Karpas-422 (cell line): ENCODE data around the gene TWIST1. TPM values are rescaled to one million over a fixed set of nuclear protein-coding genes. Genes with fewer than 3 reads are reported as not detected.

Experiments used
- DNase-seq: peaks from one replicate; pipeline ENCODE4 v3.0.0-alpha.2; 2015
- H2AFZ ChIP-seq: fragments of 200-600 bp; sonication (generic); 2 replicates; pipeline ENCODE4 v1.6.1; 2014; ENCODE audit warnings: antibody characterized with exemption, low read length, mixed read lengths
- H3K27ac ChIP-seq: fragments of 200-600 bp; sonication (generic); 2 replicates; pipeline ENCODE4 v1.5.1; 2014; ENCODE audit warnings: mild to moderate bottlenecking, low read length, moderate library complexity
- H3K27me3 ChIP-seq: fragments of 200-600 bp; sonication (generic); 2 replicates; pipeline ENCODE4 v1.6.1; 2014; ENCODE audit warnings: low read length, mixed read lengths
- H3K36me3 ChIP-seq: fragments of 200-600 bp; sonication (generic); 2 replicates; pipeline ENCODE4 v1.6.1; 2014; ENCODE audit warnings: low read length, mixed read lengths; ENCODE audit not compliant: insufficient read depth
- H3K4me1 ChIP-seq: fragments of 200-600 bp; sonication (generic); 2 replicates; pipeline ENCODE4 v1.6.1; 2014; ENCODE audit warnings: mild to moderate bottlenecking, low read length, mixed read lengths
- H3K4me2 ChIP-seq: fragments of 200-600 bp; sonication (generic); 2 replicates; pipeline ENCODE4 v1.6.1; 2014; ENCODE audit warnings: low read length, low read depth, mild to moderate bottlenecking; ENCODE audit not compliant: poor library complexity, severe bottlenecking
- H3K4me3 ChIP-seq: fragments of 200-600 bp; sonication (generic); 2 replicates; pipeline ENCODE4 v1.5.1; 2014; ENCODE audit warnings: mild to moderate bottlenecking, antibody characterized with exemption, low read length, mixed read lengths
- H3K79me2 ChIP-seq: fragments of 200-600 bp; sonication (generic); 2 replicates; pipeline ENCODE4 v1.6.1; 2014; ENCODE audit warnings: mild to moderate bottlenecking, low read length, mixed read lengths
- H3K9ac ChIP-seq: fragments of 200-600 bp; sonication (generic); 2 replicates; pipeline ENCODE4 v1.6.0; 2014; ENCODE audit warnings: low read length
- H3K9me2 ChIP-seq: fragments of 200-600 bp; sonication (generic), shearing (Covaris generic); replicated peaks from 2 replicates; pipeline ENCODE4 v1.6.0; 2014; ENCODE audit warnings: mild to moderate bottlenecking, low read length, moderate library complexity; ENCODE audit not compliant: insufficient read depth
- H3K9me3 ChIP-seq: fragments of 300-700, 200-600 bp; sonication (generic); 2 replicates; pipeline ENCODE4 v1.6.1; 2014; ENCODE audit warnings: low read length, mixed read lengths
- H4K20me1 ChIP-seq: fragments of 200-600 bp; sonication (generic); 2 replicates; pipeline ENCODE4 v1.6.1; 2014; ENCODE audit warnings: mild to moderate bottlenecking, antibody characterized with exemption, low read length, low read depth; ENCODE audit not compliant: insufficient read depth
- total RNA-seq: library from RNA; depleted of rRNA; stranded (reverse); fragments of >200 nt; shearing (Covaris generic); gene quantifications from 2 replicates; pipeline ENCODE4 v1.2.3, GENCODE V29; 2014; ENCODE audit warnings: low replicate concordance

Gene TWIST1
- total RNA-seq, 1 experiment from 2014 or later, result not detected

GRCh38 chr7:19116121-19117090 lies 1.0 kb downstream of the TWIST1 start:
- no peaks in the 10 kb centered on the region for H3K27me3 ChIP-seq
- no peaks in the 10 kb centered on the region for H4K20me1 ChIP-seq
- H3K4me2 ChIP-seq, result no peak overlapping the region

GRCh38 chr7:19114551-19114855 lies 2.9 kb downstream of the TWIST1 start:
- no peak overlapping the region for H3K4me3 ChIP-seq
- H3K27ac ChIP-seq, result no peak overlapping the region
- H4K20me1 ChIP-seq, result no peaks in the 10 kb centered on the region
- H3K4me2 ChIP-seq, result no peak overlapping the region
- H3K79me2 ChIP-seq, result no peaks in the 10 kb centered on the region
- no peaks in the 10 kb centered on the region for H3K9me2 ChIP-seq
- H3K9ac ChIP-seq, result no peak overlapping the region
- H2AFZ ChIP-seq, result no peak overlapping the region
- no peaks in the 10 kb centered on the region for H3K4me1 ChIP-seq
- H3K9me3 ChIP-seq, result no peaks in the 10 kb centered on the region
- H3K36me3 ChIP-seq, result no peaks in the 10 kb centered on the region
- DNase-seq, result no peak
- no peaks in the 10 kb centered on the region for H3K27me3 ChIP-seq

More at GRCh38 chr7:19116121-19117090, 1.0 kb downstream of the TWIST1 start:
- no peak for DNase-seq
- H2AFZ ChIP-seq, result no peak overlapping the region
- H3K4me3 ChIP-seq, result no peak overlapping the region
- no peaks in the 10 kb centered on the region for H3K4me1 ChIP-seq
- no peaks in the 10 kb centered on the region for H3K36me3 ChIP-seq
- H3K9me2 ChIP-seq, result no peaks in the 10 kb centered on the region
- no peaks in the 10 kb centered on the region for H3K79me2 ChIP-seq
- no peak overlapping the region for H3K27ac ChIP-seq
- H3K9ac ChIP-seq, result no peak overlapping the region
- no peaks in the 10 kb centered on the region for H3K9me3 ChIP-seq

- no peak for DNase-seq
These were observed 3.4 kb downstream of the TWIST1 start for GRCh38 chr7:19113855-19114550.

GRCh38 chr7:19113002-19113350 lies 4.5 kb downstream of the TWIST1 start:
- Histone ChIP-seq H3K4me1 (no peaks in the 10 kb centered on the region), H3K27ac (no peak overlapping the region), H3K9me3 (no peaks in the 10 kb centered on the region), H3K27me3 (no peaks in the 10 kb centered on the region), H3K79me2 (no peaks in the 10 kb centered on the region), H3K4me2 (no peak overlapping the region), H4K20me1 (no peaks in the 10 kb centered on the region), H2AFZ (no peak overlapping the region), H3K36me3 (no peaks in the 10 kb centered on the region), H3K9ac (no peak overlapping the region), H3K9me2 (no peaks in the 10 kb centered on the region), H3K4me3 (no peak overlapping the region)
- DNase-seq, result no peak

More at GRCh38 chr7:19113855-19114550, 3.4 kb downstream of the TWIST1 start:
- H4K20me1 ChIP-seq, result no peaks in the 10 kb centered on the region
- no peak overlapping the region for H3K4me2 ChIP-seq
- no peaks in the 10 kb centered on the region for H3K4me1 ChIP-seq
- H3K9me2 ChIP-seq, result no peaks in the 10 kb centered on the region
- H3K9ac ChIP-seq, result no peak overlapping the region
- no peak overlapping the region for H3K27ac ChIP-seq
- H3K79me2 ChIP-seq, result no peaks in the 10 kb centered on the region
- no peaks in the 10 kb centered on the region for H3K9me3 ChIP-seq
- no peak overlapping the region for H2AFZ ChIP-seq
- H3K4me3 ChIP-seq, result no peak overlapping the region
- H3K36me3 ChIP-seq, result no peaks in the 10 kb centered on the region
- H3K27me3 ChIP-seq, result no peaks in the 10 kb centered on the region

- Histone ChIP-seq H3K4me1 (no peaks in the 10 kb centered on the region), H3K9ac (no peak overlapping the region), H3K4me2 (no peak overlapping the region), H2AFZ (no peak overlapping the region), H3K79me2 (no peaks in the 10 kb centered on the region), H3K9me3 (no peaks in the 10 kb centered on the region), H3K9me2 (no peaks in the 10 kb centered on the region), H3K27ac (no peak overlapping the region), H3K36me3 (no peaks in the 10 kb centered on the region), H3K27me3 (no peaks in the 10 kb centered on the region), H4K20me1 (no peaks in the 10 kb centered on the region), H3K4me3 (no peak overlapping the region)
- no peak for DNase-seq
These were observed 5.0 kb downstream of the TWIST1 start for GRCh38 chr7:19112274-19113001.

- Histone ChIP-seq H3K9me2 (no peaks in the 10 kb centered on the region), H4K20me1 (no peaks in the 10 kb centered on the region), H3K27me3 (no peaks in the 10 kb centered on the region), H3K27ac (no peak overlapping the region), H3K9me3 (no peaks in the 10 kb centered on the region), H3K36me3 (no peaks in the 10 kb centered on the region), H3K4me1 (no peaks in the 10 kb centered on the region), H2AFZ (no peak overlapping the region), H3K9ac (no peak overlapping the region), H3K4me3 (no peak overlapping the region), H3K79me2 (no peaks in the 10 kb centered on the region), H3K4me2 (no peak overlapping the region)
- DNase-seq, result no peak
These were observed 5.8 kb downstream of the TWIST1 start for GRCh38 chr7:19111474-19112273.

GRCh38 chr7:19110776-19111175 lies 6.7 kb downstream of the TWIST1 start:
- Histone ChIP-seq H2AFZ (no peak overlapping the region), H3K9me3 (no peaks in the 10 kb centered on the region), H3K4me1 (no peaks in the 10 kb centered on the region), H3K79me2 (no peaks in the 10 kb centered on the region), H3K4me3 (no peak overlapping the region), H3K27ac (no peak overlapping the region), H3K4me2 (no peak overlapping the region), H4K20me1 (no peaks in the 10 kb centered on the region), H3K9me2 (no peaks in the 10 kb centered on the region), H3K36me3 (no peaks in the 10 kb centered on the region), H3K9ac (no peak overlapping the region), H3K27me3 (no peaks in the 10 kb centered on the region)
- no peak for DNase-seq
